HG03460 (cell line): ENCODE results near the gene DDX24.
"Not testable (repeated sequence)": the region's sequence is repeated elsewhere in the genome, so short reads cannot be mapped to it uniquely, and the experiment has no call there.

ENCODE experiments used
- ATAC-seq: cut with Tn5 transposase; IDR thresholded peaks from one replicate; pipeline ENCODE4 v1.9.1; 2021; ENCODE audit not compliant: unreplicated experiment

DDX24 gene

GRCh38 chr14:94081386-94081820 lies 401 bp upstream of the DDX24 start:
- ATAC-seq = peak; percentile 19

- ATAC-seq = no peak
Observed at GRCh38 chr14:94079891-94080620, 946 bp downstream of the DDX24 start.

GRCh38 chr14:94077823-94078222 lies 3.2 kb downstream of the DDX24 start:
- ATAC-seq = no peak

- ATAC-seq = no peak
Observed at GRCh38 chr14:94077111-94077821, 3.7 kb downstream of the DDX24 start.

GRCh38 chr14:94075008-94075407 lies 6.0 kb downstream of the DDX24 start:
- ATAC-seq = no peak

GRCh38 chr14:94074534-94074933 lies 6.5 kb downstream of the DDX24 start:
- no peak for ATAC-seq

- not testable (repeated sequence) for ATAC-seq
Observed at GRCh38 chr14:94072076-94072475, 8.9 kb downstream of the DDX24 start.

- ATAC-seq = no peak
Observed at GRCh38 chr14:94066089-94066676, 14.8 kb downstream of the DDX24 start.

GRCh38 chr14:94062344-94062940 lies 18.6 kb downstream of the DDX24 start:
- no peak for ATAC-seq

- no peak for ATAC-seq
Observed at GRCh38 chr14:94059998-94060397, 21.0 kb downstream of the DDX24 start.

GRCh38 chr14:94058674-94059138 lies 22.3 kb downstream of the DDX24 start:
- ATAC-seq = no peak

GRCh38 chr14:94058128-94058673 lies 22.8 kb downstream of the DDX24 start:
- ATAC-seq = no peak

GRCh38 chr14:94056579-94057308 lies 24.3 kb downstream of the DDX24 start:
- peak; percentile 65 for ATAC-seq

GRCh38 chr14:94054936-94055335 lies 26.1 kb downstream of the DDX24 start:
- no peak for ATAC-seq

GRCh38 chr14:94054401-94054800 lies 26.6 kb downstream of the DDX24 start:
- no peak for ATAC-seq

GRCh38 chr14:94052662-94053061 lies 28.3 kb downstream of the DDX24 start:
- no peak for ATAC-seq

GRCh38 chr14:94052199-94052598 lies 28.8 kb downstream of the DDX24 start:
- ATAC-seq = no peak

- ATAC-seq = no peak
Observed at GRCh38 chr14:94051779-94052178, 29.2 kb downstream of the DDX24 start.

GRCh38 chr14:94051115-94051514 lies 29.9 kb downstream of the DDX24 start:
- ATAC-seq = no peak

GRCh38 chr14:94050231-94050880 lies 30.6 kb downstream of the DDX24 start:
- ATAC-seq = no peak
